Ovary (tissue), 3 donors: ENCODE results near the gene MYL12B.

Experiments used
- EP300 ChIP-seq: sonication (generic); formaldehyde crosslinking; IDR thresholded peaks from one replicate; pipeline ENCODE4 v1.6.1; 2017; ENCODE audit warnings: antibody characterized with exemption
- POLR2A ChIP-seq: fragments of 450-650 bp; IDR thresholded peaks from one replicate; pipeline ENCODE4 v1.6.1; 2017; ENCODE audit warnings: antibody characterized with exemption, mild to moderate bottlenecking, moderate library complexity
- TF ChIP-seq, protein P1 (sequence below), 3 donors: fragments of 450-650 bp in 2 of 3; fragments of 200-600 bp in 1 of 3; IDR thresholded peaks; one replicate each; pipeline versions ENCODE4 v1.5.1 to v1.8.0; 2016 to 2022; ENCODE audit warnings: antibody characterized with exemption in 3 of 3, mild to moderate bottlenecking in 1 of 3
- donor health status: DM: no; HTN: no; CAD: no.

DNA sequence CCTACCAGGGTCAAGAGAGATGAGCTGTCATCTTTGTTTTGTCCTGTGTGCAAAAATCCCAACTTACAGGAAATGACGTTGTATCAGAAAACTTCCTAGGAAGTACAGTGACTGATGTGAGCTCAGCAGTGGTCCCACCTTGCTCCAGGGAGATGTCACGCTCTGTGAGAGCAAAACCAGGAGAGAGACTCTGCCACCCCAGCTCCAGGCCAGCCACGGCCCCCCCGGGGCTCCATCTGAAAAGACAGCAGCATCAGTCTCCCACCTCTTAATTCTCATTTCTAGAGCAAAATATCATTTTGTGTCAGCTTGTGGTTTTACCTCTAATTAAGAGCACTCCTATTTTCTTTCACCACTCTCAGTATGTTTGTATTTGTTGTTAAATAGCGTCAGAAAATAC, 57.5 kb downstream of the MYL12B start:
- TF ChIP-seq, protein P1, sequence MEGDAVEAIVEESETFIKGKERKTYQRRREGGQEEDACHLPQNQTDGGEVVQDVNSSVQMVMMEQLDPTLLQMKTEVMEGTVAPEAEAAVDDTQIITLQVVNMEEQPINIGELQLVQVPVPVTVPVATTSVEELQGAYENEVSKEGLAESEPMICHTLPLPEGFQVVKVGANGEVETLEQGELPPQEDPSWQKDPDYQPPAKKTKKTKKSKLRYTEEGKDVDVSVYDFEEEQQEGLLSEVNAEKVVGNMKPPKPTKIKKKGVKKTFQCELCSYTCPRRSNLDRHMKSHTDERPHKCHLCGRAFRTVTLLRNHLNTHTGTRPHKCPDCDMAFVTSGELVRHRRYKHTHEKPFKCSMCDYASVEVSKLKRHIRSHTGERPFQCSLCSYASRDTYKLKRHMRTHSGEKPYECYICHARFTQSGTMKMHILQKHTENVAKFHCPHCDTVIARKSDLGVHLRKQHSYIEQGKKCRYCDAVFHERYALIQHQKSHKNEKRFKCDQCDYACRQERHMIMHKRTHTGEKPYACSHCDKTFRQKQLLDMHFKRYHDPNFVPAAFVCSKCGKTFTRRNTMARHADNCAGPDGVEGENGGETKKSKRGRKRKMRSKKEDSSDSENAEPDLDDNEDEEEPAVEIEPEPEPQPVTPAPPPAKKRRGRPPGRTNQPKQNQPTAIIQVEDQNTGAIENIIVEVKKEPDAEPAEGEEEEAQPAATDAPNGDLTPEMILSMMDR (IDR thresholded peaks at IDR 0.05) = no peak
- TF ChIP-seq POLR2A (no peak), EP300 (no peak)
